Measurements from ENCODE around the gene NEK1.

DNA sequence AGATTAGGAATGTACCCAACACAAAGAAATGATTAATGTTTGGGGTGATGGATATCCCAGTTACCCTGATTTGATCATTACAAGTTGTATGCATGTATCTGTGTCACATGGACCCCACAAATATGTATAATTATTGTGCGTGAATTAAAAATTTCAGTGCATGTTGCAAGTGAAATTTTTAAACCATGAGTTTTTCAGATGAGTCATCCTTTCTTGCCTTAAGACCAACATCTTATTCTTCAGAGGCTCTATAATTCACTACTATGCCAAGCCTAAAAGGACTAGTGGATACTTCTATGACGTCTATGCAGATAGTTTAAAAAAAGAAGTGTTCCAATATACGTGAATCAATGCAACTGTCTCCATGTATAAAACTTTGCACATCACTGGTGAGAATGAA lies 228.7 kb downstream of the NEK1 start:
- TF ChIP-seq POLR2A (IDR thresholded peaks at IDR 0.05; ENCODE audit: low read depth, low read length): no peak
- TF ChIP-seq POLR2AphosphoS5 (IDR thresholded peaks at IDR 0.05; ENCODE audit: low read depth, low read length): no peak
- no peak for TF ChIP-seq SPI1 (IDR thresholded peaks at IDR 0.05; ENCODE audit: low read depth, low read length)
- TF ChIP-seq TAF1 (IDR thresholded peaks at IDR 0.05; ENCODE audit: low read depth, low read length): no peak
- TF ChIP-seq POU2F2 (IDR thresholded peaks at IDR 0.05; ENCODE audit: low read depth, low read length): no peak
- TF ChIP-seq PAX5 (IDR thresholded peaks at IDR 0.05; ENCODE audit: insufficient read depth, low read length, severe bottlenecking): no peak

All from GM12891 (cell line).